Mesendoderm (in vitro differentiated cells): Measurements from ENCODE around the gene CTIF.
A peak's percentile ranks its signal among the peaks of the same experiment; 100 is the strongest.

Experiments
- DNase-seq: peaks from one replicate; pipeline ENCODE4 v3.0.0; 2013
- H2AK5ac ChIP-seq: 2 replicates; pipeline ENCODE4 v1.6.1; 2013; ENCODE audit warnings: low read length, inconsistent platforms
- H2BK120ac ChIP-seq: 2 replicates; pipeline ENCODE4 v1.6.1; 2013; ENCODE audit warnings: low read depth, mild to moderate bottlenecking, low read length, moderate library complexity, mixed read lengths
- H2BK15ac ChIP-seq: replicated peaks from 2 replicates; pipeline ENCODE4 v1.6.1; 2013; ENCODE audit warnings: low read depth, mild to moderate bottlenecking, moderate library complexity
- H2BK5ac ChIP-seq: 2 replicates; pipeline ENCODE4 v1.6.1; 2013; ENCODE audit warnings: low read length, inconsistent platforms
- H3K18ac ChIP-seq: 2 replicates; pipeline ENCODE4 v1.6.1; 2013; ENCODE audit warnings: mild to moderate bottlenecking, low read length, mixed read lengths
- H3K23ac ChIP-seq: one replicate; pipeline ENCODE4 v1.6.1; 2013; ENCODE audit warnings: low read length
- H3K27ac ChIP-seq: 2 replicates; pipeline ENCODE4 v1.5.1; 2013; ENCODE audit warnings: low read depth, mild to moderate bottlenecking, inconsistent platforms, low read length, moderate library complexity
- H3K27me3 ChIP-seq: 2 replicates; pipeline ENCODE4 v1.6.1; 2013; ENCODE audit warnings: low read length, control low read depth, mild to moderate bottlenecking, inconsistent platforms; ENCODE audit not compliant: insufficient read depth, poor library complexity
- H3K36me3 ChIP-seq: 2 replicates; pipeline ENCODE4 v1.6.1; 2013; ENCODE audit warnings: low read length, inconsistent platforms; ENCODE audit not compliant: control insufficient read depth, insufficient read depth
- H3K4ac ChIP-seq: one replicate; pipeline ENCODE4 v1.6.1; 2013; ENCODE audit warnings: low read depth, mild to moderate bottlenecking, low read length, moderate library complexity
- H3K4me1 ChIP-seq: 2 replicates; pipeline ENCODE4 v1.6.1; 2013; ENCODE audit warnings: low read depth, low read length, inconsistent platforms; ENCODE audit not compliant: control insufficient read depth
- H3K4me2 ChIP-seq: 2 replicates; pipeline ENCODE4 v1.6.1; 2013; ENCODE audit warnings: low read length
- H3K4me3 ChIP-seq: 2 replicates; pipeline ENCODE4 v1.5.1; 2013; ENCODE audit warnings: mild to moderate bottlenecking, low read length
- H3K56ac ChIP-seq: one replicate; pipeline ENCODE4 v1.6.1; 2013; ENCODE audit warnings: low read length
- H3K79me1 ChIP-seq: 2 replicates; pipeline ENCODE4 v1.6.1; 2013; ENCODE audit warnings: low read length, inconsistent platforms
- H3K79me2 ChIP-seq: 2 replicates; pipeline ENCODE4 v1.6.1; 2013; ENCODE audit warnings: mild to moderate bottlenecking, low read length; ENCODE audit not compliant: control insufficient read depth, insufficient read depth
- H3K9ac ChIP-seq: 2 replicates; pipeline ENCODE4 v1.6.1; 2013; ENCODE audit warnings: low read length, inconsistent platforms
- H4K5ac ChIP-seq: one replicate; pipeline ENCODE4 v1.6.1; 2013; ENCODE audit warnings: low read length
- H4K8ac ChIP-seq: one replicate; pipeline ENCODE4 v1.6.1; 2013; ENCODE audit warnings: low read depth, mild to moderate bottlenecking, control low read depth, low read length, moderate library complexity
- WGBS: extraction: QIAGEN DNeasy Blood & Tissue Kit; methylation state at CpG from one replicate; pipeline ENCODE4 v1.1.7; 2013; ENCODE audit warnings: low lambda C conversion rate, missing lambda C conversion rate; ENCODE audit not compliant: insufficient coverage; ENCODE audit errors: extremely low coverage; 5-methylcytosine and 5-hydroxymethylcytosine counted together

CTIF gene

DNA sequence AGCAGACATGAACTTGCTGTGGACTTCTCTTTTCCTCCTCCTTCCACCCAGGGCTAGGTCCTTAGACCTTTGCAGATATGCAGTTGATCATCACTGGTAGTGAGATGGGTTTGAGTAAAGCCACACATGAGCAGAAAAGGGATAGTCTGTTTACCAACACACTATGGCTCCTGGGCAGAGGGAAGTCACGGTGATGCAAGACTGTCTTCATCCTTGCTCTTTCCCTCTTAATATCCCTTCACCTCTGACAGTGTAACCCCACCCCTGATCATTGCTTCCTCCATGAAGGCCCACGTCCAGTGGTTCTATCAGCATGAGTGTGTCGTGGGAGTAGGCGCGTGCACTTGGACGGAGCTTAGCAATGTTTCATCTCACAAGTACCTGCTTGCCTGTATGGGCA lies 223.2 kb downstream of the CTIF start:
- Histone ChIP-seq H3K4me2 (no peak overlapping the region), H3K27me3 (no peaks in the 10 kb centered on the region), H3K9ac (no peak overlapping the region), H3K79me2 (no peaks in the 10 kb centered on the region), H3K23ac (no peak overlapping the region), H2BK15ac (no peak overlapping the region), H3K79me1 (no peaks in the 10 kb centered on the region), H3K4me3 (no peak overlapping the region), H3K36me3 (no peaks in the 10 kb centered on the region), H3K18ac (no peak overlapping the region), H2BK120ac (no peak overlapping the region), H2AK5ac (no peak overlapping the region), H4K5ac (no peak overlapping the region), H3K4ac (no peak overlapping the region), H3K4me1 (no peaks in the 10 kb centered on the region), H3K27ac (no peak overlapping the region), H4K8ac (no peak overlapping the region), H3K56ac (no peak overlapping the region), H2BK5ac (no peak overlapping the region)
- no peak for DNase-seq
- WGBS: no CpG with 5 or more reads among the region's 6 CpGs

DNA sequence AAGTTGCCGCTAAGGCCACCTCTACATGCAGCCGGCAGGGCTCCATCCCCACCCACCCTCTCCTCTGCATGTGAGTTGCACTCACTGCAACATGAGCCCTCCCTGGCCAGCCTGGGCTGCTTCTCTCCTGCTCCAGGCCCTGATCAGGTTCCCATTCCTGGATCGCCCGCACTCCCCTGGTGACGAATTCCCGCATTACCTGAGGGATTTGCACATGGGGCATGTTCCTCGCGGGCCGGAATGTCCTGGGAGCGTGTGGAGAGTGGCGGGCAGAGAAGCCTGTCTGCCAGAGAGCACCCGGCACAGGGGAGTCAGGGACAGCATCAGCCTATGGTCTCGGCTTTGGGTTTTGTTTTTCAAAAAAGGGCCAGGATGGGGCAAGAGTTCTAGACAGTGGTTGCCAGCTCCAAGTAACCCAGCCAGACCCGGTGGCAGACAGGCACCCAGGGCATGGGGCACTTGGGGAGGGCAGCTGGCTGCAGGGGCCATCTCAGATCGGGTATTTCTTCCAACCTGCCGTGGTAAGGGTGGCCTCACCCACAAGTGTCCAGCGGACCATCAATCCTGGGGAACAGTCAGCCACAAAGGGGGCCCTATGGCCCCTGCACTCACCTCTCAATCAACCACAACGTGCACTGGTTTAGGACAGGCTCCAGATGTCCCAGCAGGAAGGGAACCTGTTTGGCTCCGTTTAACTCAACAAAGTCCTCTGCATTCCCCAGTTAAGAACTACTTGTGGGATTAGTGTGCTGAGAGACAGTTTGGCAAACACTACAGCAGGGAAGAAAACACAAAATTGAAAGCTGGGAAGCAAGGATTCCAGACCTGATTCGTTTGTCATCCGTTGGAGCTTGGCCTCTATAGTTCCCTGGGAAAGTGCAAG lies 224.2 kb downstream of the CTIF start:
- Histone ChIP-seq H3K79me2 (no peaks in the 10 kb centered on the region), H3K79me1 (no peaks in the 10 kb centered on the region), H3K4me1 (no peaks in the 10 kb centered on the region), H3K23ac (no peak overlapping the region), H4K8ac (no peak overlapping the region), H2AK5ac (no peak overlapping the region), H3K27me3 (no peaks in the 10 kb centered on the region), H4K5ac (no peak overlapping the region), H2BK120ac (no peak overlapping the region), H3K9ac (no peak overlapping the region), H3K27ac (no peak overlapping the region), H3K56ac (no peak overlapping the region), H3K36me3 (no peaks in the 10 kb centered on the region), H3K4ac (no peak overlapping the region), H2BK5ac (no peak overlapping the region), H3K4me2 (no peak overlapping the region), H3K18ac (no peak overlapping the region), H2BK15ac (no peak overlapping the region), H3K4me3 (no peak overlapping the region)
- DNase-seq: no peak
- no CpG with 5 or more reads among the region's 21 CpGs for WGBS

DNA sequence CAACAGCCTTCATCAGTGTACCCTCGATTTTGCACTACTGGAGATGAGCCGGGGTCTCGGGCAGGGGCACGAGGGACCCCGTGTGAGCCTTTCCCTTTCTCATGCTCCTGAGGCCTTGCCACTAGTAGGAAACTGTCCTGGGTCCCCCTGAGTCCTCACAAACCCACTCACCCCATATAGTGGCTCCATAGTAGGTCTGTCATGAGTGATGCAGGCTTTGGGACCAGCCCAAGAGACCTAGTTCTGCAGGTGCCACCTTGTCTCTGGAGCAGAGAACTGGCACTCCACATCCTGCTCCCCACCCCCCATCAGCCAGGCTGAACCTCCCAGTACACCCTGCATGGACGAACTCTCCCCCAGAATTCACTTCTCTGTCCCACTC lies 224.9 kb downstream of the CTIF start:
- H2BK15ac ChIP-seq: no peak overlapping the region
- H3K27me3 ChIP-seq: no peaks in the 10 kb centered on the region
- no peak overlapping the region for H3K56ac ChIP-seq
- H3K4me3 ChIP-seq: no peak overlapping the region
- no peak overlapping the region for H3K23ac ChIP-seq
- no peaks in the 10 kb centered on the region for H3K79me2 ChIP-seq
- no peaks in the 10 kb centered on the region for H3K4me1 ChIP-seq
- H3K4ac ChIP-seq: no peak overlapping the region
- no peaks in the 10 kb centered on the region for H3K79me1 ChIP-seq
- H4K8ac ChIP-seq: no peak overlapping the region
- H3K9ac ChIP-seq: no peak overlapping the region
- H2AK5ac ChIP-seq: no peak overlapping the region
- WGBS: no CpG with 5 or more reads among the region's 6 CpGs
- no peak overlapping the region for H4K5ac ChIP-seq
- no peak overlapping the region for H3K18ac ChIP-seq
- no peak for DNase-seq
- H3K27ac ChIP-seq: no peak overlapping the region
- no peak overlapping the region for H3K4me2 ChIP-seq
- H3K36me3 ChIP-seq: no peaks in the 10 kb centered on the region
- H2BK120ac ChIP-seq: no peak overlapping the region
- H2BK5ac ChIP-seq: no peak overlapping the region

DNA sequence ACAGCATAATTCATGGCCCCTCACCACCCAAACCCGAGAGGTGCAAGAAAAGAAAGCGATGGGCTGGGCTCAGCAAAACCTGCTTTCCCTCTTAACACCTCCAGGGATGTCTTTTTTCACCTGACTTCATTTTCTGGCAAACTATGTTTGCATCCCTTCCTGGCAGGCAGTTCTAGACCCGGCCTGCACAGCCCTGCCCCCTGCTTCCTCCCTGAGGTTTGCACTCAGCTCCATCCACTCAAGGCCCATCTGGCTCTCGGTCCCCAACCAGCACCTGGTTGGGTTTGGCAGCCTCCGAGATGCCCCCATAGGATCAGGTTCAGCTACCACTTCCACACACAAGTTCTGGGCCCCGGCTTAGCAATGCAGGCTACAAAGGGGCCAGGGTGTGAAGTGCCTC lies 226.2 kb downstream of the CTIF start:
- Histone ChIP-seq H2BK5ac (no peak overlapping the region), H4K5ac (no peak overlapping the region), H3K4me3 (no peak overlapping the region), H3K4ac (no peak overlapping the region), H3K9ac (no peak overlapping the region), H3K27ac (no peak overlapping the region), H2BK120ac (no peak overlapping the region), H2BK15ac (no peak overlapping the region), H3K18ac (no peak overlapping the region), H3K23ac (no peak overlapping the region), H3K4me2 (no peak overlapping the region), H3K27me3 (no peaks in the 10 kb centered on the region), H4K8ac (no peak overlapping the region), H3K79me1 (no peaks in the 10 kb centered on the region), H3K79me2 (no peaks in the 10 kb centered on the region), H3K56ac (no peak overlapping the region), H3K36me3 (no peaks in the 10 kb centered on the region), H2AK5ac (no peak overlapping the region), H3K4me1 (no peaks in the 10 kb centered on the region)
- no CpG with 5 or more reads among the region's 6 CpGs for WGBS
- DNase-seq: no peak

DNA sequence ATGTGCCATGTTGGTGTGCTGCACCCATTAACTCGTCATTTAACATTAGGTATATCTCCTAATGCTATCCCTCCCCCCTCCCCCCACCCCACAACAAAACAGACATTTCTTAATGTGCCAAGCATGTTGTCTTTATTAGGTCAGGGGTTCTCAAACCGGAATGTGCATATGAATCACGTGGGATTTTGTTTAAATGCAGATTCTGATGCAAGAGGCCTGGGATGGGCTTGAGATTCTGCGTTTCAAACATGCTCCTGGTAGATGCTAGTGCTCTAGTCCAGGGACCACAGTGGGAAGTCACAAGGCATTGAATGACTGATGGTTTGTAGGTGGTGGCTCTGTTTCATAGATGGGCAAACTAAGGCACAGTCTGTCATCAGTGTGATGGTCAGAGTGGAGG lies 227.2 kb downstream of the CTIF start:
- Histone ChIP-seq H3K9ac (no peak overlapping the region), H2BK5ac (no peak overlapping the region), H4K5ac (no peak overlapping the region), H3K36me3 (no peaks in the 10 kb centered on the region), H3K18ac (no peak overlapping the region), H2BK15ac (no peak overlapping the region), H3K79me2 (no peaks in the 10 kb centered on the region), H3K27me3 (no peaks in the 10 kb centered on the region), H3K4me3 (no peak overlapping the region), H4K8ac (no peak overlapping the region), H3K4me2 (no peak overlapping the region), H2BK120ac (no peak overlapping the region), H3K27ac (no peak overlapping the region), H2AK5ac (no peak overlapping the region), H3K23ac (no peak overlapping the region), H3K79me1 (no peaks in the 10 kb centered on the region), H3K56ac (no peak overlapping the region), H3K4me1 (no peaks in the 10 kb centered on the region), H3K4ac (no peak overlapping the region)
- DNase-seq: no peak
- WGBS: no CpG with 5 or more reads among the region's 4 CpGs

DNA sequence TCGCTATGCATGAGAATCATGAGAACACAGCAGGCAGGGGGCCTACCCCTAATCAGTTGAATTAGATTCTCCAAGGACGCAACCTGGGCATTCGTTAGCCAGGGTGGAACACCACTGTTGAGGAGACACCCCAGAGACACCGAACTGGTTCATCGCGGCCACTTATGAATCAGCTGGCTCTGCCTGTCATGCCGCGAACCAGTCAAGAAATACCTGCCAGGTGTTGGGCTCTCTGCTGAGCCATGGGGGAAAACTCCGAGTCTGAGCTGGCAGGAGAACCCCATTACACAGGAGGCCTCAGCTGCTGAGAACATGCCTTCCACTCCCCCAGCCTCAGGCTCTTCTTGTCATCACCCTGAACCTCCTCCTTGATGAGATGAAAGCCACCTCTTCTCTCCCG lies 227.7 kb downstream of the CTIF start:
- Histone ChIP-seq H3K79me1 (no peaks in the 10 kb centered on the region), H3K23ac (peak overlapping the region; percentile 32), H3K4me3 (no peak overlapping the region), H3K27me3 (no peaks in the 10 kb centered on the region), H3K9ac (no peak overlapping the region), H4K5ac (no peak overlapping the region), H2AK5ac (no peak overlapping the region), H3K4me2 (no peak overlapping the region), H3K18ac (no peak overlapping the region), H3K27ac (no peak overlapping the region), H4K8ac (no peak overlapping the region), H3K4me1 (no peaks in the 10 kb centered on the region), H3K79me2 (no peaks in the 10 kb centered on the region), H3K4ac (no peak overlapping the region), H2BK5ac (no peak overlapping the region), H2BK120ac (no peak overlapping the region), H3K56ac (no peak overlapping the region), H3K36me3 (no peaks in the 10 kb centered on the region), H2BK15ac (no peak overlapping the region)
- DNase-seq: no peak
- no CpG with 5 or more reads among the region's 10 CpGs for WGBS
